AML-193 (cell line): ENCODE measurements around the gene IGF1R.
"Not testable (repeated sequence)": the region's sequence is repeated elsewhere in the genome, so short reads cannot be mapped to it uniquely, and the experiment has no call there.

Source experiments
- DNase-seq, 2 experiments: peaks; one replicate each; lab custom pipeline; 2025; lab: John Stamatoyannopoulos, UW

Gene IGF1R

DNA sequence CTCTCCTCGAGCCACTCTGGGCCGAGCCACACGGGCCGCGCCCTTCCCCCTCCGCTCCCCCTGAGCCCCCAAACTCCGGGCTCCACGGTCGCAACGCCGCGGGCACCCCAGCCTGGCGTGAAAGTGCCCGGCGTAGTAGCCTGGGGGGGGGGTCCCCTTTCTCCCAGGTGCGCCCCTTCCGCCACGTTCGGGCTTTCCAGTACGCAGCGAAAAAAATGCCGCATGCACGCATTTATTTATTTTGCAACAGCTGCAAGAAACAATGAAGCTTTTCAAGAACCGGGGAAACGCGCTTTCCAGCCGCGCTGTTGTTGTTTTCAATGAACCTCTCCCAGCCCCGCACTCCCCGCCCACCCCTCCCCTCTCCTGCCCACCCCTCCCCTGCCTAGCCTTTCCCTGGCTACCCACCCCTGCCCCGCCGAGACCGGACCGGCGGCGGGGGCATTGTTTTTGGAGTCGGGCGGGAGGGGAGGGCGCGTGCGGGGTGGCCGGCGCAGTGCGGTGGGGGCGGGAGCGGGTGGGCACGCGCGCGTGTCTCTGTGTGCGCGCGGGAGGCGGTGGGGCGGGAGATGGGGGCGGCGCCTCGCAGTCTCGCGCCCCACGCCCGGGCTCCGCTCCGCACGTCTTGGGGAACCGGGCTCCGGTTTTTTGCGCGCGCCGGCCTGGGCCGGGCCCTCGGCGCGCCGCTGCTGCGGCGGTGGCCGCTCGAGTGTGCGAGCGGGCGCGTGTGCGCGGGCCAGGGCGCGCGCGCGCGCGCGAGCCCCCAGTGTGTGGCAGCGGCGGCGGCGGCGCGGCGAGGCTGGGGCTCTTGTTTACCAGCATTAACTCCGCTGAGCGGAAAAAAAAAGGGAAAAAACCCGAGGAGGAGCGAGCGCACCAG is at the start of gene IGF1R:
Gene IGF1R (plus strand): TSS at position 766 of the 880 bp plus-strand sequence. CDS start 1,043 bp downstream, outside the sequence.
- peak; percentile 68 to 73 for DNase-seq

DNA sequence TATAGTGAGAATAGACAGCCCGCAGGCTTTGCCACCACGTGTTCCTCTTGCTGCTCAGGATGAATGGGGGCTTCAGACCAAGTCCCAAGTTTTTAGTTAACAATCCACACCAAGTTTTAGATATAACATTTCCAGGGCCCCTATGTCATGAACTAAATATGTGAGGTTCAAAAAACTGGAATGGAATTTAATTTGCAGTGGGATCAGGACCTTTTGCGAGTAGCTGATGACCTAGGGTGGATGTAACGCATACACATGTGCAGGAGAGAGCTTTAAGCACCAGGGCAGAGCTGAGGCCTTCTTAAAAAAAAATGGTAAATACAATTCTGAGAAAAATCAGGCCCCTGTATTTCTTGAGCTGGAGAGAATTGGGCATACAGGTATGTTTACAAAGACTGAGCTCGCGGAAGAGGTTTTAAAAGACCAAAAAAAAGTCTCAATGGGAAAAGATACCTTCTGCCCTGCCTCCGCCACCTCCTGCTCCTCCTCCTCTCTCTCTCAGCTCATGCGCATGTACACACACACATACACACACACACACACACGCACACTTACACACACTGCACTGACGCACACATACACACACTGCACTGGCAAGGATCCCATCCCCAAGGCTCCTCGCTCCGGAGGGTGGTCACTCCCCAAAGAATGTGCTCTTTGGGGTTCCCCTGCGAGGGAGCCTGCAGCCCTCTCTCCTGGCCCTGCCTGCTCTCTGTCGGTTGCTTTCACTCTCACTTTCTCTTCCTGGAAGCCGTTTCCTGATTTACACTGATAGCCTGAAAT is 48.2 kb upstream of the IGF1R start:
- peak in 1 of 2 experiments; percentile 14 for DNase-seq

DNA sequence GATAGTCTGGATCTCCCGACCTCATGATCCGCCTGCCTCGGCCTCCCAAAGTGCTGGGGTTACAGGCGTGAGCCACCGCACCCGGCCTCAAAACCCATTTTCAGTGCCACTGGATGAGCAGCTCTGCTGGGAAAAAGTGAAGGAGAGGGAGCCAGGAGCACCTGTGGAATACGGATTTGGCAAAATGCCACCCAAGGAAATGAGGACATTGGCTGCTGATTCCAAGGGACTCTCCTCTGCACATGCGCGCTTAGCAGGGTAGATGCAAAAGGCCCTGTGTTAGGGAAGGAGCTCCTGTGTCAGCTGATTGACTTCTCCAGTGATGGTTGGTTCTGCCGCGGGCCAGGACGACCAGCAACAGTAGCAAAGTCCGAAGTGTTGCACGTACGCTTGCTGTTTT is 43.4 kb upstream of the IGF1R start:
- no peak for DNase-seq

DNA sequence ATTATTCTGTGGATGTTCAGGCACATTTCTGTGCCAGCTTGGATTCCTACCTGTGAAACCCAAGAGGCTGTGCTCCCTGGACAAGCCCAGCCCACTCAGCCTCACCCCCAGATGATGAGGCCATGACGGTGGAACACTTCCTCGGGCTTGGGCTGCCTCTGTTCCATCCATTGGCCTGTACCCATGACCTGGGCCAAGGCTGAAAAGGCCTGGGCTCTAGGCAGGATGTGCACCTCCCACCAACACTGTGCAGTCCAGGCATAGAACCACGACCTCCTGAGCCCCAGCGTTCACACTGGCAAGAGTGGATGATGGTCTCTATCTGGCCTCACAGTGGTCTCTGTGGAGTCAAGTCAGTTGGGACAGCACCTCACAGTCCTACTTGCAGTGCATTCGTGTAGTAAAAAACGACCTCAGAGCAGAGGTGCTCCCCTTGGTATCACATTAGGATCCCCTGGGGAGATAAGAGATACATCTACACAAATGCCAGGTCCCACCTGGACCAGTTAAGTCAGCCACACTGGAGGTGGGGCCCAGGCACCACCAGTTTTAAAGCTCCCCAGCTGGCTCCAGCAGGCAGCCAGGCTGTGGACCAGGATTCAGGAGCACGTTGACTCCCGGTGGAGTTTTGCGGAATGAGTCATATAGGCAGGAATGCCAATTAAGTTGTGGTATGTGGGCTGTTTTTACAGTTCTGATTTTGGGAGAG is 39.0 kb upstream of the IGF1R start:
- DNase-seq, result no peak

DNA sequence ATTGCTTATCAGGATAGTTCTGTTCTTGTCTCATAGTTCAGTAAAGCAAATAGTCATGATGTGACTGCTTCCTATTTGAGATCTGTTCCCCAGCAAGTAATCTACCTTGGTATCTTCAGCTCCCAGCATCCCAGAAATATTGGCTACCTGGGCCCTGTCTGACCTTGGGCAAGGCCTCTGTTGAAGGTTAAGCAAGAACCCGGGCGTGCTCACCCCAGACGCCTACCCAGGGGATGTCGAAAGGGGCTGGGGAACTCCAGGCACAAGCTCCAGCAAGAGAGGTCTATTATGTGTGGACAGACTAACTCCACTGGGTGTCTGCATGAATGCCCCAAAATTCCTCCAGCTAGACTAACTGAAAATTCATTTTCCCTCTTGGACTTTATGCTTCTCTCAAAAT is 37.3 kb upstream of the IGF1R start:
- DNase-seq, result no peak

DNA sequence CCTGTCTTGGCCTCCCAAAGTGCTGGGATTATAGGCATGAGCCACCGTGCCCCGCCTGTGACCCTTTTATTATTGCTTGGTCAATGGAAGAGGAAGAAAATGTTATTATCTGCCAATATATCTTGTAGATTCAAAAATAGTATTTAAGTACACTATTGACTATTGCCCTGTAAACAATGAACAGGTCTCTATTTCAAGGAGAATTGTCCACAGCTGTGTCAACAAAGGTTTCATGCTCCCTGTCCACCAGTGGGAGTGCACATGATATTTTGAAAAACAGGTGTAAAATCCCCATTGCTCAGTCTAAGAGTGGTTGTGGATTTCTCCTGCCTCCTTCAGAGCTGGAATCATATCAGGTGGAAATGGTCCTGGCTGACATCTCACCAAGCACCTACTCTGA is 36.5 kb upstream of the IGF1R start:
- no peak for DNase-seq

DNA sequence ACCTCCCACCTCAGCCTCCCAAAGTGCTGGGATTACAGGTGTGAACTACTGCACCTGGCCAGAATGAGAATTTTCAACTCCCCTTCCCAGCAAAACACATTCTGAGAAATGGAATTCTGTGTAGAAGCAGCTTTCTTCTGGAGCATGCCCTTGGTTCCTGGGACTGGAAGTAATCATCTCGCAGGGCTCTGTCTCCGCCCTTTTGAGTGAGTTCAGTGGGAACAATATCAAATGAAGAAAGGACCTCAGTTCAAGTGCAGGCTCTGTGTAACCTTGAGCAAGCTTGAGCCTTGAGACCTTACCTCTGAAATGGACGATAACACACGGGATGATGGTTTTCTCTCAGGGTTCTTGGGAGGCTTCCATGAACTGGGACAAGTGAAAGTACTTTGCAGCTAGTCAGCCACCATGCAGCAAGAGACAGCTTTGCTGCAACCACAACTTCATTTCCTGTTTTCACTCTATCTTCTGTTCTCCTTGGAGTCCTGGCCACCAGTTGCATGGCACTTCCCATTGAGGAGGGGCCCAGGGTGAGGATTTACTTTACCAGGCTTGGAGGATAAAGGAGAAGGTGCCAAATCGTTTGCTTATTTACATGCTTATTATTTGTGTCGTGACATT is 35.7 kb upstream of the IGF1R start:
- peak; percentile 3 to 25 for DNase-seq

GRCh38 chr15:98614681-98615080 is 33.7 kb upstream of the IGF1R start:
- DNase-seq, result no peak

GRCh38 chr15:98616397-98616796 is 31.9 kb upstream of the IGF1R start:
- no peak for DNase-seq

DNA sequence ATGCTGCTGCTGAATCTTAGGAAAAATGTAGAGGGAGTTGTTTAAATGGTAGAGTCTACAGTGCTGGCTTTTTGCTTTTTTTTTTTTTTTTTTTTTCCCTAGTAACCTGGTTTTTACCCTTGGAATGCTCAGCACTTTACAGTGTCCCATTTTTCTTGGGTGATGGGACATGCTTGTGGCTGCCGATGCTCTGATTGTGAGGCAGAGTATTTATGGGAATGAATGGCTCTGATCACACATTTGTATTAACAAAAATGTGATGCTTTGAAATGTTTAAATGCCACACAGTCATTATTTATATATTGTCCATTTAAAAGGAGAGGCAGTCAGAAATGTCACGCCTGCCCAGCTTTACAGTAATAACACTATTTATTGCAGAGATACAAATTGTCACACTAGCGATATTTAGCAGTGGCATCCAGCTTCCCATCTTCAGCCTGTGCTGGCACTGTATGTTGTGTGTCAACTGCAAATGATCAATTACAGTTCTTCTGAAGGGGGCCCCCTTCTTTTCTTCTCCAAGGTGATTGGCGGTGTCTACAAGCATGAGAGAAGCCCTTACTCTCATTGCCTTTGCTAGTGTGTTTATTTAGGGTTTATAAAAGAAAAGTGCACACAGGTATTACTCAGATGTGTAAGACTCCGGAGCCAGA is 30.9 kb upstream of the IGF1R start:
- DNase-seq, result no peak

DNA sequence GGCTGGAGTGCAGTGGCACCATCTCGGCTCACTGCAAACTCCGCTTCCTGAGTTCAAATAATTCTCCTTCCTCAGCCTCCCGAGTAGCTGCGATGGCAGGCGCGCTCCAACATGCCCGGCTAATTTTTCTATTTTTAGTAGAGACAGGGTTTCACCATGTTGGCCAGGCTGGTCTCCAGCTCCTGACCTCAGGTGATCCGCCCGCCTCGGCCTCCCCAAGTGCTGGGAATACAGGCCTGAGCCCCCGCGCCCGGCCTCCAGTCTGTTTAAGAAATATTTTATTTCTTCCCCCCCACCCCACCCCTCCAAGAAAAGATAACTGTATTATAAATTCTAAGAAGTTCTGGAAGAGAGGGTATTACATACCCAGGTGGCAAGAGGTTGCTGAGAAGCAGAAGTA is 29.8 kb upstream of the IGF1R start:
- not testable (repeated sequence) for DNase-seq

DNA sequence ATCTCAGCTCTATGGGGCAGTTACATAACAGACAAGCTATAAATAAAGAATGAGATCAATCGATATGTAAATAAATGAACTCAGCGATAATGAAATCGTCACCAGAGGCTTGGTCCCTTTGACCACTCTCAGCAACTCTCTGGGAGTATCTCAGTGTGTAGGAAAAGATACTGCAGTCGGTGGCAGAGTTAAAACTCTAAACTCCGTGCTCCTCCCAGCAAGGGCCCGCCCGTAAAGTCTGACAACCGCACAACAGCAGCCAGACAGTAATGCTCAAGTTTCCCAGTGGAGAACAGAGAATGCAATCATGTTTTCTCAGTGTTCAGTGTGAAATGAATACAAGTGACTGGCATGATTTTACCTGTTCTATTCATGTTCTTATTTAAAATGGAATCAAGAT is 28.3 kb upstream of the IGF1R start:
- DNase-seq, result no peak

GRCh38 chr15:98621021-98621420 is 27.3 kb upstream of the IGF1R start:
- no peak for DNase-seq

DNA sequence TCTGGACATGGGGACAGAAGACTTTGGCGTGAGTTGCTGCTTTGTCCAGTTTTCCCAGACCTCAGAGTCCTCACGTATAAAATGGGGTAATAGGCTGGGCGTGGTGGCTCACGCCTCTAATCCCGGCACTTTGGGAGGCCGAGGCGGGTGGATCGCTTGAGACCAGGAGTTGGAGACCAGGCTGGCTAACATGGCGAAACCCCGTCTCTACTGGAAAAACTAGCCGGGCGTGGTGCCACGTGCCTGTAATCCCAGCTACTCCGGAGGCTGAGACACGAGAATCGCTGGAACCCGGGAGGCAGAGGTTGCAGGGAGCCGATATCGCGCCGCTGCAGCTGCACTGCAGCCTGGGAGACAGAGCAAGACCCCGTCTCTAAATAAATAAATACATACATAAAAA is 22.7 kb upstream of the IGF1R start:
- no peak for DNase-seq

DNA sequence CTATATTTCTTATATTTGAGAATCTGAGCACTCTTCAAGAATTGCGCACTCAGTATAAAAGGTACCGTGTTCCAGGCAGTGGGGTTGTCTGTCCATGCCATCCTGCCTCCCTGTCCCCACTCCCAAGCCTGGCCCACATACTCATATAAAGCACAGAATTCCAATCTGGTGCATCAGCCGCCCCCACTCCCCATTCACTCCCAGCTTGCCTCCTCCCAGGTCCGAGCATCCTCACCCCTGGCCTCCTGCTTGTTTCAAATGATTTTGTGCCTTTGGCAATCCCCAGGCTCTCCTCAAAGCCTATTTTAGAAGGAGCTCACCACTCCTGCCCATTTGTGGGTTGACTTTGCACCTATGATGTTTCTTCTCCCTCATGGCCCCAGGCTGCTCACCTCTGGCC is 22.2 kb upstream of the IGF1R start:
- no peak for DNase-seq

- no peak for DNase-seq
These were observed 20.1 kb upstream of the IGF1R start for GRCh38 chr15:98628216-98628615.

- no peak for DNase-seq
These were observed 12.5 kb upstream of the IGF1R start for GRCh38 chr15:98635848-98636247.

DNA sequence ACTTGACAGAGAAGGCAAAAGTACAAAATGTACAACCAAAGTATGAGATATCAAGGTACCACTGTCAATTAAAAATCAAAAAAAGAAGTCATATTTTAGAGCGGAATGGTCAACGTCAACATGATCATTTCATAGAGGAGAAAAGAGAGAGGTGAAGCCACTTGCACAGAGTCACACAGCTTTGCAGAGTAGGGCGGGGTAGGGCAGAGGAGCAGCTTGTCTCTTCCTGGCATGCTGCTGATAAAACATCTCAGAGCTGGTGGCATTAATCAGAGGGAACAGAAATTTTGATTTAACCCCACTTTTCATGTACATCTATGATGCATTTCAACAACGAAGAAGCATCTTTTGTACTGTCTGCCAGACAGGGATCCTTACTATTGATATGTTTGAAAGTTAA is 5.2 kb upstream of the IGF1R start:
- DNase-seq, result no peak

- no peak for DNase-seq
These were observed 1.8 kb upstream of the IGF1R start for GRCh38 chr15:98646546-98647025.

- peak; percentile 15 to 16 for DNase-seq
These were observed 1.1 kb upstream of the IGF1R start for GRCh38 chr15:98647026-98647773.
